ENCODE results near the gene SLC34A3.
"Not testable (repeated sequence)": the region's sequence is repeated elsewhere in the genome, so short reads cannot be mapped to it uniquely, and the experiment has no call there.

Gene SLC34A3

DNA sequence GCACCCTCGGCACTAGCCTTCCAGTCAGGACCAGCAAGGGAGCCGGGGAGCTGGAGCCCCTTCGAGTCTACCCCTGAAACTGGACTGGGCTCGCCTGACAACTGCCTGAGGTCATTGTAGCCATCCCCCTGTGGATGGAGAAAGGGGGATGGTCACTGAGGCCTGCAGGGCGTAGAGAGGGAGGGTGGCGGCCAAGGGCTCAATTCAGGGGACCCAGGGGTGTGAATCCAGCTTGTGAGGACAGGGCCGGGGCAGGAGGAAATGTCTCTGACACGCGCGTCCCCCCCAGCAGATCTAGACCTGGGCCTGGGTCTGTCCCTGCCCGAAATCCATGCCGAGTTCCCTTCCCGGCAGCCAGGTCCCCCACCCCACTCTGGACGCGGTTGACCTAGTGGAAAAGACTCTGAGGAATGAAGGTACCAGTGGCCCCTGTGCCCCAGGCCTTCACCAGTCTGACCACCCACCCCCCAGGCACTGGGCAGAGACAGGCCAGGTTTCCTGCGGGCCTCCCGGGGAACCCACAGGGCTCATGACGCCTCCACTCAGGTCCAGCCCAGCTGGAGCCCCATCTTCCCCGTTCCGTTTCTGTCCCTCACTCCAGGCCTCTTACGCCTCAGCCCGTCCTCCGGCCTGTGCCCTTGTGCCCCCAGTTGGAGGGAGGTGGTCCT lies 805 bp downstream of the SLC34A3 start:
- no peak for TF ChIP-seq JUND (IDR thresholded peaks at IDR 0.05; ENCODE audit: low read depth)
- in situ Hi-C loops (cut with HindIII; ENCODE audit: low pct_unique_long_range_greater_than_20kb, low sequenced_read_pairs), result no loop called here

DNA sequence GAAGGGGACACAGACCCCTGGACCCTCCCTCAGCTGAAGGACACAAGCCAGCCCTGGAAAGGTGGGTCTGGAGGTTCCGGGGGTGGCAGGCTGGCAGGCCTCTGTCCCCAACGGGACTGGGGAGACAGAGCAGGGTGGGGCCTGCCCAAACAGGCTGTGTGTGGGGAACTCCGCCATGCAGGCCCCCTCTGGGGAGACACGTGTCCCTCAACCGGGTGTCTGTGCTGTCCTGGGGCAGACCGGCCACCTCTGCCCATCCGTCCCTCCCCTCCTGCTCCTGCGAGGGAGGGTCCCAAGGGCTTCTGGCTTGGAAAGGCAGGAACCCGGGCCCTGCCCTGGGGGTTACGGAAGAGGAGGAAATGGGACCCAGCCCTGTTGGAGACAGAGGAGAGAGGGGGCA lies 1.4 kb downstream of the SLC34A3 start:
- in situ Hi-C loops (cut with HindIII; ENCODE audit: low pct_unique_long_range_greater_than_20kb, low sequenced_read_pairs), result no loop called here
- DNase-seq (ENCODE audit: low read depth in 1 of 2, low spot score in 1 of 2), result no peak
- no peak for TF ChIP-seq JUND (IDR thresholded peaks at IDR 0.05; ENCODE audit: low read depth)

More for the DNA sequence above, 805 bp downstream of the SLC34A3 start:
- no peak for DNase-seq (ENCODE audit: low read depth in 1 of 2, low spot score in 1 of 2)

DNA sequence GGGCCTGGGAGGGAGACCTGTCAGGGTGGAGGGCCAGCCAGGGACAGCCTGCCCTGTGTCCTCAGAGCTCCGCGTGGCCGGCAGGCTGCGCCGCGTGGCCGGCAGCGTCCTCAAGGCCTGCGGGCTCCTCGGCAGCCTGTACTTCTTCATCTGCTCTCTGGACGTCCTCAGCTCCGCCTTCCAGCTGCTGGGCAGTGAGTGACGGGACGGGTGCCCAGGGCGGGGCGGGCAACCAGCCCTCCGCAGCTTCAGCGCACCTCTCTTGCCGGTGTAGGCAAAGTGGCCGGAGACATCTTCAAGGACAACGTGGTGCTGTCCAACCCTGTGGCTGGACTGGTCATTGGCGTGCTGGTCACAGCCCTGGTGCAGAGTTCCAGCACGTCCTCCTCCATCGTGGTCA lies 1.8 kb downstream of the SLC34A3 start:
- TF ChIP-seq JUND (IDR thresholded peaks at IDR 0.05; ENCODE audit: low read depth), result no peak
- no peak for DNase-seq (ENCODE audit: low read depth in 1 of 2, low spot score in 1 of 2)
- in situ Hi-C loops (cut with HindIII; ENCODE audit: low pct_unique_long_range_greater_than_20kb, low sequenced_read_pairs), result no loop called here

DNA sequence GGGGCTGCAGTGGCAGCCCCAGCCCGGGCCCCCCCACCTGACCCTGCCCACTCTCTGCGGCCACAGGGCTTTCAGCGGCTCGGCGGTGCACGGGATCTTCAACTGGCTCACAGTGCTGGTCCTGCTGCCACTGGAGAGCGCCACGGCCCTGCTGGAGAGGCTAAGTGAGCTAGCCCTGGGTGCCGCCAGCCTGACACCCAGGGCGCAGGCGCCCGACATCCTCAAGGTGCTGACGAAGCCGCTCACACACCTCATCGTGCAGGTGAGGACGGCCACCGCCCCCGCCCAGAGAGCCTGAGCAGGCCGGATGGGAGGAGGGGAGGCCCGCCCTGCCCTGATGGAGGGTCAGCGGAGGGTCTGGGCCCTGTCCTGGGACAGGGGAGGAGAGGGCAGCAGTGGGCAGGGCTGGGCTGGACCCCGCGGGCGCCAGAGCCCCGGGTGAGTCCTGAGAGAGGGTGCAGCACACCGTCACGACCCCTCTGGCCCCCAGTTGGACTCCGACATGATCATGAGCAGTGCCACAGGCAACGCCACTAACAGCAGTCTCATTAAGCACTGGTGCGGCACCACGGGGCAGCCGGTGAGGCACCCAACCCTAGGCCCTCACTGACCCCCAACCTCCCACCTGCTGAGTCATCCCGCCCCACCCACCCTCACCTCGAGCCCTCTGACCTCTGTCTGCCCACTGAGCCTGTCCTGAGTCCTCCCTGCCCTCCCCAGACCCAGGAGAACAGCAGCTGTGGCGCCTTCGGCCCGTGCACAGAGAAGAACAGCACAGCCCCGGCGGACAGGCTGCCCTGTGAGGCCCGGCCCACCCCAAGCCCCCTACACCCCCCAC lies 2.7 kb downstream of the SLC34A3 start:
- in situ Hi-C loops (cut with HindIII; ENCODE audit: low pct_unique_long_range_greater_than_20kb, low sequenced_read_pairs), result no loop called here
- TF ChIP-seq JUND (IDR thresholded peaks at IDR 0.05; ENCODE audit: low read depth), result no peak
- DNase-seq (ENCODE audit: low read depth in 1 of 2, low spot score in 1 of 2), result no peak

DNA sequence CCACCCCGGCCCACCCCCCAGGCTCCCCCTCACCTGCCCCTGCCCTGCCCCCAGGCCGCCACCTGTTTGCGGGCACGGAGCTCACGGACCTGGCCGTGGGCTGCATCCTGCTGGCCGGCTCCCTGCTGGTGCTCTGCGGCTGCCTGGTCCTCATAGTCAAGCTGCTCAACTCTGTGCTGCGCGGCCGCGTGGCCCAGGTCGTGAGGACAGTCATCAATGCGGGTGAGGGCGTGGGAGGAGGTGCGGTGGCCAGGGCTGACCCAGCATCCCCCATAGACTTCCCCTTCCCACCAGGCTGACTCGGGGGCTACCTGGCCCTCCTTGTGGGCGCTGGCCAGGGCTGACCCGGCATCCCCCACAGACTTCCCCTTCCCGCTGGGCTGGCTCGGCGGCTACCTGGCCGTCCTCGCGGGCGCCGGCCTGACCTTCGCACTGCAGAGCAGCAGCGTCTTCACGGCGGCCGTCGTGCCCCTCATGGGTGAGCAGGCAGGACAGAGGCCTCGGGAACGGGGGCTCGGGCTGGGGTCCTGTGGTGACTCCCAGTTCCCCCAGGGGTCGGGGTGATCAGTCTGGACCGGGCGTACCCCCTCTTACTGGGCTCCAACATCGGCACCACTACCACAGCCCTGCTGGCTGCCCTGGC lies 3.5 kb downstream of the SLC34A3 start:
- no peak for DNase-seq (ENCODE audit: low read depth in 1 of 2, low spot score in 1 of 2)
- in situ Hi-C loops (cut with HindIII; ENCODE audit: low pct_unique_long_range_greater_than_20kb, low sequenced_read_pairs), result no loop called here
- no peak for TF ChIP-seq JUND (IDR thresholded peaks at IDR 0.05; ENCODE audit: low read depth)

DNA sequence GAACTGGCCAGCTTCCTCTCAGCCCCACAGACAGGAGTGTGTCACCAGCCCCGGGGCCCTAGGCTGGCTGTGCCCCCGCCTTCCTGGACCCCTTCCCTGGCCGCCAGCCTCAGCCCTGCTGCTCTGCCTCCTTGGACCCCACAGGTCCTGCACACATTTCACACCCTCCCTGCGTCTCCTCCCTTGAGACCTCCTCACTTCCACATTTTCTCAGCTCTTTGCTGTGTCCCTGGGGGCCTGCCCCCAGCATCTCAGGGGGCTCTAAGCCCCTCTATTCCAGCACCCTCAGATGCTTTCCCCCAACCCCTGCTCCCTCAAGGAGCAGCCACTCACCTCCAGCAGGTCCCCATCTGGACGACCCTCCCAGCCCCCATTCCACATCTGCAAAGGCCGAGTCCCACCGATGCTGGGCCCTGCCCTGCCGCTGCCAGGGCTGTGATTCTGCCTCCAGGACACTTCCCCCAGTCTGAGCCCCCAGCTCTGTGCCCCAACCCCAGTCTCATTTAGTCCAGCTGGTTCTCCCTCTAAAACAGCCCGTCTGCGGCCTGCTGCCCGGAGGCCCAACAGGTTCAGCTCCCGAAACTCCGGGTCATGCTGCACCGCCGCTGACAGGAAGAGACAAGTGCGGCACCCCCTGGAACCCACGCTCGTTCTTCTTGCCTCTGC lies 4.2 kb downstream of the SLC34A3 start:
- DNase-seq (ENCODE audit: low read depth in 1 of 2, low spot score in 1 of 2), result no peak
- in situ Hi-C loops (cut with HindIII; ENCODE audit: low pct_unique_long_range_greater_than_20kb, low sequenced_read_pairs), result no loop called here
- TF ChIP-seq JUND (IDR thresholded peaks at IDR 0.05; ENCODE audit: low read depth), result no peak

DNA sequence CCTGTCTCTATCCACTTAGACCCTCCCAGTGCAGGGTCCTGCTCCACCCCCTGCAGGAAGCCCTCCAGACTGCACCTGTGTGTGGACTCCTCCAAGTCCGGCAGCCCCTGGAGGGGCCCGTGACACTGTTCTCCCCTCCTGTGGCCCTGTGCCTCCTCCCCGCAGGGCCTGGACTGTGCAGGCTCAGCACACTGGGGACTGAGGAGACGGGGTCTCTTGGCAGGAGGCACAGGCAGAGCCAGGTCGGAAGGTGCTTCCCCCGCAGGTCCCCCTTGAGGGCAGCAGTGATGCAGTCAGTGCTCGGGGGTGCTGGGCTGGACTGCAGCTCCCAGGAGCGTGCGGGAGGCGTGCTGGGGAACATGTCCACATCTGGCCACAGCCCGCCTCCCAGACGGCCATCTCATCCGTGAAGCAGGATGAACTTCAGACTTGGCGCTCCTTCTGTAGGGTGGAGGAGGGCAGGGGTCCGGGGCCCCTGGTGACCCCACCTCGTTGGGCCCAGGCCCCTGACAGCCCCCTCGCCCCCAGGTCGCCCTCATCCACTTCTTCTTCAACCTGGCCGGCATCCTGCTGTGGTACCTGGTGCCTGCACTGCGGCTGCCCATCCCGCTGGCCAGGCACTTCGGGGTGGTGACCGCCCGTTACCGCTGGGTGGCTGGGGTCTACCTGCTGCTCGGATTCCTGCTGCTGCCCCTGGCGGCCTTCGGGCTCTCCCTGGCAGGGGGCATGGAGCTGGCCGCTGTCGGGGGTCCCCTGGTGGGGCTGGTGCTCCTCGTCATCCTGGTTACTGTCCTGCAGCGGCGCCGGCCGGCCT lies 4.9 kb downstream of the SLC34A3 start:
- in situ Hi-C loops (cut with HindIII; ENCODE audit: low pct_unique_long_range_greater_than_20kb, low sequenced_read_pairs), result no loop called here
- DNase-seq (ENCODE audit: low read depth in 1 of 2, low spot score in 1 of 2), result no peak
- no peak for TF ChIP-seq JUND (IDR thresholded peaks at IDR 0.05; ENCODE audit: low read depth)

DNA sequence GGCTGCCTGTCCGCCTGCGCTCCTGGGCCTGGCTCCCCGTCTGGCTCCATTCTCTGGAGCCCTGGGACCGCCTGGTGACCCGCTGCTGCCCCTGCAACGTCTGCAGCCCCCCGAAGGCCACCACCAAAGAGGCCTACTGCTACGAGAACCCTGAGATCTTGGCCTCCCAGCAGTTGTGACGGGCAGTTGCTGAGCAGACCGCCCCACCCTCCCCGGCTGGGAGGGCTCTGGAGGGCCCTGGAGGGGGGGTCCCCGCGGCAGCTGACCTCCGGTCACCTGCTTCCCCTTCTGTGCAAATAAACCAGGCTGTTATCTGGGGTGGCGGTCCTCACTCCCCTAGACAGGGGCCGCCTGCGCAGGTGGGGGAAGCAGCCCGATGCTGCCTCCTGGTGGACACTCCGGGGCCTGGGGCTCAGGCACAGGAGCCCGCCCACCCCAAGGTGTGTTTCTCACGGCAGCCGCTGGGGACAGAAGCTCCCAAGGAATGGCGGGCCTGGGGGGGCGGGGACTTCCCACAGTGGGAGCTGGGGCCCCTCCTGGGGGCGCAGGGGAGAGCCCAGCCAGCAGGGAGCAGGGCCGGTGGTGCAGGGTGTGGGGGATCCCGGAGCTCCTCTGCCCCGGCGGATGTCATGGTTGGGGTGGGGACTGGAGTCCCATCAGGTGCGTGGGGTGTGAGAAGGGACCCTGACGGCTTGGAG lies 5.7 kb downstream of the SLC34A3 start:
- TF ChIP-seq JUND (IDR thresholded peaks at IDR 0.05; ENCODE audit: low read depth), result no peak
- in situ Hi-C loops (cut with HindIII; ENCODE audit: low pct_unique_long_range_greater_than_20kb, low sequenced_read_pairs), result no loop called here
- peak; percentile 90 to 97 for DNase-seq (ENCODE audit: low read depth in 1 of 2, low spot score in 1 of 2)

DNA sequence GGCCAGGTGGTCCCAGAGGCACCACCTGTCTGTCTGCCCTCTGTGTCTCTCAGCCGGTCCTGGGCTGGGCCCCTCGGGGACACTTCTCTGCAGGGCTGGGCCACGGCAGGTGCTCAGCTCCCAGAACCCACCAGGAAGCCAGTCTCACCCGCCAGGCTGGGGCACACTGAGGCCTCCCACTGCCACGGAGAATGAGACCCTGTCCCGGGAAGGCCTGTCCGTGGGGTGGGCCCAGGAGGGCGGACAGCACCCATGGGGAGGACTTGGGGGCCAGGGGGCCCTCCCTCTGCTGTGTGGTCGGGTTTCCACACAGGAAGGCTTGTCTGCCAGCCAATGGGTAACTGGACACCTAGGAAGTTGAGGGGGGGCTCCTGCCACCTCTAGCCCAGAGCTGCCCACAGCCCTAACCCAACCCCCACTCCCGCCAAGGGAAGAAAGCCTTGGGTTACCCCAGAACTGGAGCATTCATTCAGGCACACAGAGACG lies 6.3 kb downstream of the SLC34A3 start:
- no peak for DNase-seq (ENCODE audit: low read depth in 1 of 2, low spot score in 1 of 2)
- TF ChIP-seq JUND (IDR thresholded peaks at IDR 0.05; ENCODE audit: low read depth), result no peak
- in situ Hi-C loops (cut with HindIII; ENCODE audit: low pct_unique_long_range_greater_than_20kb, low sequenced_read_pairs), result no loop called here

DNA sequence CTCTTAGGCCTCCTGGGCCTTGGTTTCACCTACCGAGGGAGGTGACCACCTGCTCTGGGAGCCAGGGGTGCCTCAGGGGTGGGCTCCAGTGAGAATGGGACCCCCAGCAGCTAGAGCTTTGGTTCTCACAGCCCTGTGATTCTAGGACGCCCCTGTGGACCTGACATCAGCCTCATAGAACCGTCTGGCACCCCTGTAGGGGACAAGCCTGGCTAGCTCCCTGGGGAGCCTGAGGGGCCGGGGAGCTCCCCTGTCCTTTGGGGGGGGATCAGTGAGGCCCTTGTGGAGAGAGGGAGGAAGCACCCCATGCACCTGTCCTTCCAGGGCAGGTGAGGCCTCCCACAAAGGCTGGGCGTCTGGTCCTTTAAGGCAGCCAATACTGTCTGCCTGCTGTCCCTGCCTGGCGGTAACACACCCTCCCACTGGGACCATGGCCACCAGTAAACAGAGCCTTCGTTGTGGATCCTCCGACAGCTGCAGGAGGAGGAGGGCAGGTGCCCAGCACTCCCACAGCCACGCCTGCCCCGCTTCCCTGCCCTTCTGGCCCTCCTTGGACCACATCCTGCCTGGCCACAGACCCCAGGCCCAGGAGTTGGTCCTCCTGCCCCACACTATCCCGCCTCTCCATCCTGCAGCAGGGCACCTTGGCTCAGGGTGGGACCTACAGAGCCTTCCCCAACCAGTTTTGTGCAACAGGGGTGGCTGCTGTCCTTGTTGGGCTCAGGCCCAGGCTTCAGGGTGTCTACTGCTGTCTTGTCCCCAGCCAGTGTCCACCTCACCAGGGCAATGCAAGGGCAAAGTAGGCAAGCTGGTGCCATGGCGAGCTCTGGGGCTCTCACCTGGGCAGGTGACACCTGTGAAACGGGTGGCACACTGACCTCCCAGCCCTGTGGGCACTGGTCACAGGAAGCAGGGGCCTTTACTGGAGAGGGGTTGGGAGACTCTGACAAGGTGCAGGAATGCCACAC lies 7.3 kb downstream of the SLC34A3 start:
- TF ChIP-seq JUND (IDR thresholded peaks at IDR 0.05; ENCODE audit: low read depth), result no peak
- DNase-seq (ENCODE audit: low read depth in 1 of 2, low spot score in 1 of 2), result peak; percentile 58 to 85
- in situ Hi-C loops (cut with HindIII; ENCODE audit: low pct_unique_long_range_greater_than_20kb, low sequenced_read_pairs), result no loop called here

DNA sequence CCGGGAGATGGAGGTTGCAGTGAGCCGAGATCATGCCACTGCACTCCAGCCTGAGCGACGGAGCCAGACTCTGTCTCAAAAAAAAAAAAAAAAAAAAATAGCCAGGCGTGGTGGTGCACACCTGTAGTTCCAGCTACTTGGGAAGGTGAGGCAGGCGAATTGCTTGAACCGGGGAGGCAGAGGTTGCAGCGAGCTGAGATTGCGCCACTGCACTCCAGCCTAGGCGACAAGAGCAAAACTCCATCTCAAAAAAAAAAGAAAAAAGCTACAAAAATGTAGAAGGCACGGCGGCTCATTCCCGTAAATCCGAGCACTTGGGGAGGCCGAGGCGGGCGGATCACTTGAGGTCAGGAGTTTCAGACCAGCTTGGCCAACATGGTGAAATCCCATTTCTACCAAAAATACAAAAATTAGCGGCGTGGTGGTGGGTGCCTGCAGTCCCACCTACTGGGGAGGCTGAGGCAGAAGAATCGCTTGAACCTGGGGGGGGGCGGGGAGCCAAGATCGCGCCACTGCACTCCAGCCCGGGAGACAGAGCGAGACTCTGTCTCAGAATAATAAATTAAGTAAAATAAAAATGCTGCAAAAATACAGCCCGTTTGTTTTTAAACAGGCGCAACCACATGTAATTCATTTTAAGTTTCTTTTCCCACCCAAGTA lies 9.0 kb downstream of the SLC34A3 start:
- DNase-seq (ENCODE audit: low read depth in 1 of 2, low spot score in 1 of 2); in situ Hi-C loops (cut with HindIII; ENCODE audit: low pct_unique_long_range_greater_than_20kb, low sequenced_read_pairs): not testable (repeated sequence)

All from T47D (cell line).